Measurements from ENCODE around the gene RICTOR.

RICTOR gene

DNA sequence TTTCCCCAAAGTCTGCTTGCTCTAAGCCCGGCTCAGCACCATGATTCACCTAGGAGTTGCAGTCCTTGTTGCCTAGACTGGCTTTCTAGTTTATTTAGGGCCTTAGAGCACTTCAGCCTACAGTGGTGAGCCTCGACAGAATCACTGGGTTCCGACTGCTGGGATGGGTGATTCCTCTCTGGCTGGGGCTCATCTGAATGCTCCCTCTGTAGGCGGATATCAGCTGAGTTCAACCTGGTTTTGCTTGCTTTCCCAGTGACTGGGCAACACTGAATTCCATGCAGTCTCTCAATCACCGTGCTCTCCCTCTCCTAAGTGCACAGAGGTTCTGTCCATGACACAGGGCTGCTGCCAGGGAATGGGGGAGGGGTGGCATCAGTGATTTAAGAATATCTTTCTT is 174.3 kb downstream of the RICTOR start:
- ChIA-PET POLR2A (no interaction called here), CTCF (no interaction called here)
- Histone ChIP-seq H3K9me3 (ENCODE audit: control insufficient read depth, insufficient read depth, low read depth, low read length) (no peaks in the 10 kb centered on the region), H3K4me3 (ENCODE audit: low read depth, low read length) (no peak overlapping the region), H3K27ac (ENCODE audit: extremely low read depth, low read depth, low read length) (no peak overlapping the region), H3K36me3 (ENCODE audit: control insufficient read depth in 2 of 2, insufficient read depth in 1 of 2, low read length in 2 of 2) (no peaks in the 10 kb centered on the region), H3K4me1 (ENCODE audit: control insufficient read depth, insufficient read depth, low read length) (no peaks in the 10 kb centered on the region)
- TF ChIP-seq ZNF404 (tag by site-specific recombination; IDR thresholded peaks at IDR 0.05) (no peak), ZNF76 (tag by site-specific recombination; IDR thresholded peaks at IDR 0.05; ENCODE audit: borderline replicate concordance, low read depth) (no peak), KLF8 (tag by site-specific recombination; IDR thresholded peaks at IDR 0.05) (no peak), SETDB1 (IDR thresholded peaks at IDR 0.05; ENCODE audit: insufficient read length, low read length) (no peak), PRDM6 (tag by site-specific recombination; IDR thresholded peaks at IDR 0.05) (no peak), ZNF660 (tag by site-specific recombination; IDR thresholded peaks at IDR 0.05) (no peak), ZNF266 (tag by site-specific recombination; IDR thresholded peaks at IDR 0.05; ENCODE audit: low read depth) (no peak), ZNF777 (tag by site-specific recombination; IDR thresholded peaks at IDR 0.05; ENCODE audit: borderline replicate concordance) (no peak), ZNF362 (tag by site-specific recombination; IDR thresholded peaks at IDR 0.05) (no peak), ZNF555 (tag by site-specific recombination; conservative IDR thresholded peaks at IDR 0.05) (no peak), ZNF311 (tag by site-specific recombination; IDR thresholded peaks at IDR 0.05; ENCODE audit: borderline replicate concordance) (no peak), KLF1 (tag by site-specific recombination; IDR thresholded peaks at IDR 0.05) (no peak), FEZF1 (tag by site-specific recombination; IDR thresholded peaks at IDR 0.05) (no peak), ZNF558 (tag by site-specific recombination; IDR thresholded peaks at IDR 0.05) (no peak), ZSCAN5A (tag by site-specific recombination; IDR thresholded peaks at IDR 0.05) (no peak), ZNF121 (tag by site-specific recombination; IDR thresholded peaks at IDR 0.05) (no peak), ZNF211 (tag by site-specific recombination; IDR thresholded peaks at IDR 0.05; ENCODE audit: low read depth) (no peak), ZNF280C (tag by site-specific recombination; IDR thresholded peaks at IDR 0.05) (no peak), ZNF48 (tag by site-specific recombination; IDR thresholded peaks at IDR 0.05) (no peak)

DNA sequence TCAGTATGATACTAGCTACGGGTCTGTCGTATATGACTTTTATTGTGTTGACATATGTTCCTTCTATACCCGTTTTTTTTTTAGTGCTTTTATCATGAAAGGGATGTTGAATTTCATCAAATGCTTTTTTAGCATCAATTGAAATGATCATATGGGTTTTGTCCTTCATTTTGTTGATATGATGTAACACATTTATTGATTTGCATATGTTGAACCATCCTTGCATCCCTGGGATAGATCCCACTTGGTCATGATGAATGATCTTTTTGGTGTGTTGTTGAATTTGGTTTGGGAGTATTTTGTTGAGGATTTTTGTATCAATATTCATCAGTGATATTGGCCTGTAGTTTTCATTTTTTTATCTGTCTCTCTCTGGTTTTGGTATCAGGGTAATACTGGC is 177.4 kb downstream of the RICTOR start:
- Histone ChIP-seq H3K36me3 (ENCODE audit: control insufficient read depth in 2 of 2, insufficient read depth in 1 of 2, low read length in 2 of 2) (no peaks in the 10 kb centered on the region), H3K9me3 (ENCODE audit: control insufficient read depth, insufficient read depth, low read depth, low read length) (no peaks in the 10 kb centered on the region), H3K4me1 (ENCODE audit: control insufficient read depth, insufficient read depth, low read length) (no peaks in the 10 kb centered on the region), H3K4me3 (ENCODE audit: low read depth, low read length) (no peak overlapping the region), H3K27ac (ENCODE audit: extremely low read depth, low read depth, low read length) (no peak overlapping the region)
- no peak for TF ChIP-seq ZBTB44 (tag by site-specific recombination; IDR thresholded peaks at IDR 0.05)
- TF ChIP-seq KLF9 (tag by site-specific recombination; IDR thresholded peaks at IDR 0.05; ENCODE audit: low read depth), result no peak
- POLR2A ChIA-PET, result no interaction called here
- CTCF ChIA-PET, result no interaction called here
